ENCODE data around the gene LIMS1. TPM values are rescaled to one million over a fixed set of nuclear protein-coding genes. Genes with fewer than 3 reads are reported as not detected.

LIMS1 gene
- total RNA-seq, 2 donors from 2014 or later, result 104 to 122 TPM

DNA sequence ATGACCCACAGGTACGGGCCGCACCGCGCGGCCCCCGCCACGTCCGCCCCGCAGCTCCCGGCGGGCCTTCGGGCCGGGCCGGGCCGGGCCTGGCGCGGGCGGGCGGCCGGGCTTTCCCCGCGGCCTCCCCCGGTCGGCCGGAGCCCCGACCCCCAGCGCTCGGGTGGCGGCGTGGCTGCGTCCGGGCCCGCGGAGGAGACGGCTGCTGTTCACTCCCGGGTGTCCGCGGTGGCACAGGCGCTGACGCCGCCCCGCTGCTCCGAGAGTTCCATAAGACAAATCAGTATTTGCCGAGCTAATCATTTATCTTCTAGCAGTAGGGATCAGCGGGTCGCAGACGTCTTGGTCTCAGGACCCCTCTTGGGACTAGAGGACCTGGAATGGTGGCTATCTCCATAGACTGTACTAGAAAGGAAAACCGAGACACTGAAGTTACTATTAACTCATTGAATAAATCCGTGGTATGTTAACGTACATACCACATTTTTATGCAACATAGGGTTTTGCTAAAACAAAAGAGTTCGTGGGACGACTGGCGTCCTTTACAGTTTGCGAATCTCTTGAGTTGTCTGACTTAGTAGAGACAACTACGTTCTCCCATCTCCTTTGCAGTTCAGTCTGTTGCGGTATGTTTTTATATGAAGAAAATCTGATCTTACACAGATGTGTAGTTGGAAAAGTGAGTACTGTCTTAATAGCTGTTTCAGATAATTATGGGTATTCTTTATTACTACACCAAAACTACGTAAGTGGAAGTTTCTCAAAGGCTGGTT is 500 bp downstream of the LIMS1 start:
- H3K36me3 Mint-ChIP-seq (ENCODE audit: insufficient read depth in 2 of 2), result peaks cover 0 to 1% of the 10 kb centered on the region in 2 donors
- no peak for DNase-seq
- ATAC-seq (replicated peaks in 1 of 2), result no peak
- H3K27ac Mint-ChIP-seq, result peak overlapping the region; percentile 35
- peak overlapping the region; percentile 92 for H3K4me3 Mint-ChIP-seq
- no peaks in the 10 kb centered on the region for H3K9me3 Mint-ChIP-seq
- peaks cover 60% of the 10 kb centered on the region for H3K4me1 Mint-ChIP-seq (ENCODE audit: low read depth)
- H3K27me3 Mint-ChIP-seq (ENCODE audit: low read depth), result no peaks in the 10 kb centered on the region

DNA sequence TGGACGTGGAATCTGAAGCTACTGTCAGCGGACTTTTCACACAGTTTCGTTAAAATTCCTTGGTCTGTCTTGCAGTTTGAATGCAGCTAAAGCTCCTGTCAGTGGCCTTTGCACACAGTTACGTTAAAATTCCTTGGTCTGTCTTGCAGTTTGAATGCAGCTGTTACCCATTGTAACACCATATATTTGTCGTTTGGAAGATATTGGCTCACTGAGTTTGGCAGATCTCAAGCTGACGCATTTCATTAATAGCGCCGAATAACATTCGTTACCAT is 1.0 kb downstream of the LIMS1 start:
- no peak overlapping the region for H3K27ac Mint-ChIP-seq
- peaks cover 60% of the 10 kb centered on the region for H3K4me1 Mint-ChIP-seq (ENCODE audit: low read depth)
- H3K27me3 Mint-ChIP-seq (ENCODE audit: low read depth), result no peaks in the 10 kb centered on the region
- H3K4me3 Mint-ChIP-seq, result peak overlapping the region; percentile 92
- H3K9me3 Mint-ChIP-seq, result no peaks in the 10 kb centered on the region
- H3K36me3 Mint-ChIP-seq (ENCODE audit: insufficient read depth in 2 of 2), result peaks cover 0 to 1% of the 10 kb centered on the region in 2 donors
- DNase-seq, result no peak
- no peak for ATAC-seq (replicated peaks in 1 of 2)

DNA sequence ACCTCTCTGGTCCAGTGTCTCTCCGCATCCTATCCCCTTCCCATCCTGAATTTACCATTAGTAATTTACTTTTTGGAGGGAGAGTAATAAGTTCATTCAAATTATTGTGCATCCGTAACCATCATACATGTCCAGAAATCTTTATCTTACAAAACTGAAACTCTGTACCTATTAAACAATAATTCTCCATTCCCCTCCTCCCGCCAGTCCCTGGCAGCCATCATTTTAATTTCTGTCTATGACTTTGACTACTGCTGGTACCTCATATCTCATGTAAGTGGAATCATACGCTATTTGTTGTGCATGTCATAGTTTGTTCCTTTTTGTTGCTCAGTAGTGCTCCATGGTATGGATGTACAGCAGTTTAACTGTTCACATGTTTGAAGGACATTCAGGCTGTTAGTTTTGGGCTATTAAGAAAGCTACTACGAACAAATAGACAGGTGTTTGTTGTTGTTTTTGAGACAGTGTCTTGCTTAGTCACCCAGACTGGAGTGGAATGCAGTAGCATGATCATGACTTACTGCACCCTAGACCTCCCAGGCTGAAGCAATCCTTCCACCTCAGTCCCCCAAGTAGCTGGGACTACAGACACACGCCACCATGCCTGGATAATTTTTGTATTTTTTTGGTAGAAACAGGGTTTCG is 2.0 kb downstream of the LIMS1 start:
- H3K9me3 Mint-ChIP-seq, result no peaks in the 10 kb centered on the region
- peak overlapping the region; percentile 46 to 92 for H3K4me3 Mint-ChIP-seq
- H3K27me3 Mint-ChIP-seq (ENCODE audit: low read depth), result no peaks in the 10 kb centered on the region
- no peak overlapping the region for H3K27ac Mint-ChIP-seq
- DNase-seq (no peak), ATAC-seq (replicated peaks in 1 of 2) (no peak)
- H3K4me1 Mint-ChIP-seq (ENCODE audit: low read depth), result peaks cover 51% of the 10 kb centered on the region
- H3K36me3 Mint-ChIP-seq (ENCODE audit: insufficient read depth in 2 of 2), result peaks cover 0 to 1% of the 10 kb centered on the region in 2 donors

DNA sequence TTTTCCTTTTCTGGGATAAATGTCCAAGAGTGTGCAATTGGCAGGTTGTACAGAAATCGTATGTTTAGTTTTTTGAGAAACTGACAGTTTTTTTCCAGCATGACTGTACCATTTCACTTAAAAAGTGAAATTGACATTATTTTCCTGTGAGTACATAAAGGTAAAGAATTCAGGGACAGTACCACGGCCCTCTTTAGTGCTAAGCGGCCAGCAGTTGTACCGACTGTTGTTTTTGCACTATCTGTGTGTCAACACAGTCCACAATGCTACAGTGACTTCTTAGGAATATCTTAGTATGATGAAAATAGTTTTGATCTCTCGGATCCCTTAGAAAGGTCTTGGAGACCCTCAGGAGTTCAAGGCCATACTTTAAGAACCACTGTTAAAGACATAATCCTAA is 2.6 kb downstream of the LIMS1 start:
- Mint-ChIP-seq H3K36me3 (ENCODE audit: insufficient read depth in 2 of 2) (peaks cover 0 to 1% of the 10 kb centered on the region in 2 donors), H3K27me3 (ENCODE audit: low read depth) (no peaks in the 10 kb centered on the region), H3K4me1 (ENCODE audit: low read depth) (peaks cover 51% of the 10 kb centered on the region), H3K4me3 (peak overlapping the region in 1 of 2 donors; percentile 92), H3K27ac (no peak overlapping the region), H3K9me3 (no peaks in the 10 kb centered on the region)
- ATAC-seq (replicated peaks in 1 of 2) (no peak), DNase-seq (no peak)

DNA sequence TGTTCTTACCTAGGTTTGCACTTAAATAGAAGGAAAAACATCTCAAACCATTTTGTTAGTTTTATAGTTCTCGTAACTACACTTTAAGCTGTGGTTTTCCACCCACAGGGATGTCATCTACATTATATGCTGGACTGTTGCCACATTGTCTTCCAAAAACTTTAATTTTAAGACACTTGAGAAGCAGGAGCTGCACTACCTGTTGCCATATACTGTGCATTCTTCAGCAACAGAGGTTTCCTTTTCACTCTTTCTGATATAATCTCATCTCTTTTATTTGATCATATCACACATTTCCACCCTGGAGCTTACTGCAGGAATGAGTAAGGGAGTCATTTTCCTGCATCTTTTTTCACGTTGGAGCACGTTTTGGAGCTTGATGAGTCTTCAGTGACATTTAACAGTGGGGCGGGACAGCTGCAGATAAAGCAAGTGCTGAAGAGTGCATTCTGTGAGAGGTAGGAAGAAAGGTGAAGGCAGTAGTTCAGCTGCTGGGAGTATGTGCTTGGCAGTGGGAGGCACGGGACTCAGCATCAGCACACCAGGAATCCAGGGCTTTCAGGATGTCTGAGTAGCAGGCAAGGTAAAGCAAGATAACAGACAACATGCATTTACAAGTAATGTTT is 3.8 kb downstream of the LIMS1 start:
- no peak for DNase-seq
- no peaks in the 10 kb centered on the region for H3K27me3 Mint-ChIP-seq (ENCODE audit: low read depth)
- no peak for ATAC-seq (replicated peaks in 1 of 2)
- no peaks in the 10 kb centered on the region for H3K9me3 Mint-ChIP-seq
- no peak overlapping the region for H3K4me3 Mint-ChIP-seq
- no peak overlapping the region for H3K27ac Mint-ChIP-seq
- H3K4me1 Mint-ChIP-seq (ENCODE audit: low read depth), result peaks cover 56% of the 10 kb centered on the region
- H3K36me3 Mint-ChIP-seq (ENCODE audit: insufficient read depth in 2 of 2), result peaks cover 0 to 1% of the 10 kb centered on the region in 2 donors

DNA sequence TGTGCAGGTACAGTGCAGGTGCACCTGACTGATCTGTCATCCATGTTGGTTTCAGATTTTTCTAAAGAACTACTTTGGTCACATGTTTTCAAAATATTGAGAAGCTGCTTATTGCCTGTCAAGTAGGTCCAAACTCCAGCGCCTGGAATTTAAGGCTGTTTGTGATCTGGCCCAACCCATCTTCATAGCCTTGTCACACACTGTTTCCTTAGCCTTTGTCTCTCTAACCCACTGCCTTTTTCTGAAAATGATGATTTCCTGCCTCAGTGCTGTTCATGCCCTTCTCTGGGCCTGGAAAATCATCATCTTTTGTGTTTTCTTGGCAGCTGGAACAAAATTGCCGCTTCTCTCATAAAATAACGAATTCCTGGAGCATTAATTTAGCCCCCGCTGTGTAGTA is 7.2 kb downstream of the LIMS1 start:
- ATAC-seq (replicated peaks in 1 of 2) (no peak), DNase-seq (no peak)
- no peak overlapping the region for H3K4me3 Mint-ChIP-seq
- H3K9me3 Mint-ChIP-seq, result peaks cover 0 to 2% of the 10 kb centered on the region in 2 donors
- no peaks in the 10 kb centered on the region for H3K27me3 Mint-ChIP-seq (ENCODE audit: low read depth)
- H3K36me3 Mint-ChIP-seq (ENCODE audit: insufficient read depth in 2 of 2), result no peaks in the 10 kb centered on the region
- H3K4me1 Mint-ChIP-seq (ENCODE audit: low read depth), result peaks cover 39% of the 10 kb centered on the region
- peak overlapping the region; percentile 12 for H3K27ac Mint-ChIP-seq

DNA sequence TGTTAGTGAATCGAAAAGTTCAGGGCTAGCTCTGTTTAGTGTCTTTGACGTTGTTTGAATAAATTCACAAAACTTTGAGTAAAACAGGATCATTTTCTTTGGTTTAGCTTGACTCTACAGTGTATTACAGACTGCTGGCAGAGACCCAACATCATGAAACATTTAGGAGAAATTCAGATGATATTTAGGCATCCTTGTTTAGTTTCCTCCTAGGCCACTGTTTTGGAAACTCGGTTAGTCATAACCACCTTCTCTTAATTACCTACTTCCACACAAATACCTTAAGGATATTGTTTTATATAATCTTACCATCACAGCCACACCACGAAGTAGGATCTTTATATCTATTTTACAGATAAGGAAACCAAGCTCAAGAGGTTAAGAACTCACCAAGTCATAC is 7.8 kb downstream of the LIMS1 start:
- no peak for DNase-seq
- ATAC-seq (replicated peaks in 1 of 2), result no peak
- H3K4me3 Mint-ChIP-seq, result no peak overlapping the region
- H3K4me1 Mint-ChIP-seq (ENCODE audit: low read depth), result peaks cover 39% of the 10 kb centered on the region
- peaks cover 0 to 2% of the 10 kb centered on the region in 2 donors for H3K9me3 Mint-ChIP-seq
- H3K27ac Mint-ChIP-seq, result no peak overlapping the region
- H3K36me3 Mint-ChIP-seq (ENCODE audit: insufficient read depth in 2 of 2), result no peaks in the 10 kb centered on the region
- no peaks in the 10 kb centered on the region for H3K27me3 Mint-ChIP-seq (ENCODE audit: low read depth)

DNA sequence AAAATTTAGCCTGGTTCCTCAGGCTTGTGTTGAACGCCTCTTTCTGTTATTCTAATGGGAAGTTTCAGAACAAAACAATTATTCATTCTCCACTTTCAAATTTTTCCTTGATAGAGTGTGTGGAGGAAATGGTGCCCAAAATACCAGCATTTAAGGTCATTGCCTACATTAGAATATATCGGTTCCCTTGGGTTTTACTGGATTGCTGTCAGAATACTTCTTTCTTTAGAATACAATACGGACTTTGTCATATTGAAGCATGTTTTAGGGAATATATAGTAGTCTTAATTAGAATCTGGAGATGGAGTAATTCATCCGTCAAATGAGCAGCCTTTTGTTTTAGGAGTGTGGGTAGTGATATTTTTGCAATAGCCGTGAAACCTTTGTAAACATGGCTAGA is 13.3 kb downstream of the LIMS1 start:
- Mint-ChIP-seq H3K27ac (no peak overlapping the region), H3K36me3 (ENCODE audit: insufficient read depth in 2 of 2) (no peaks in the 10 kb centered on the region), H3K4me3 (no peak overlapping the region), H3K4me1 (ENCODE audit: low read depth) (peaks cover 16% of the 10 kb centered on the region), H3K27me3 (ENCODE audit: low read depth) (no peaks in the 10 kb centered on the region), H3K9me3 (peaks cover 0 to 2% of the 10 kb centered on the region in 2 donors)
- DNase-seq (no peak), ATAC-seq (replicated peaks in 1 of 2) (no peak)

DNA sequence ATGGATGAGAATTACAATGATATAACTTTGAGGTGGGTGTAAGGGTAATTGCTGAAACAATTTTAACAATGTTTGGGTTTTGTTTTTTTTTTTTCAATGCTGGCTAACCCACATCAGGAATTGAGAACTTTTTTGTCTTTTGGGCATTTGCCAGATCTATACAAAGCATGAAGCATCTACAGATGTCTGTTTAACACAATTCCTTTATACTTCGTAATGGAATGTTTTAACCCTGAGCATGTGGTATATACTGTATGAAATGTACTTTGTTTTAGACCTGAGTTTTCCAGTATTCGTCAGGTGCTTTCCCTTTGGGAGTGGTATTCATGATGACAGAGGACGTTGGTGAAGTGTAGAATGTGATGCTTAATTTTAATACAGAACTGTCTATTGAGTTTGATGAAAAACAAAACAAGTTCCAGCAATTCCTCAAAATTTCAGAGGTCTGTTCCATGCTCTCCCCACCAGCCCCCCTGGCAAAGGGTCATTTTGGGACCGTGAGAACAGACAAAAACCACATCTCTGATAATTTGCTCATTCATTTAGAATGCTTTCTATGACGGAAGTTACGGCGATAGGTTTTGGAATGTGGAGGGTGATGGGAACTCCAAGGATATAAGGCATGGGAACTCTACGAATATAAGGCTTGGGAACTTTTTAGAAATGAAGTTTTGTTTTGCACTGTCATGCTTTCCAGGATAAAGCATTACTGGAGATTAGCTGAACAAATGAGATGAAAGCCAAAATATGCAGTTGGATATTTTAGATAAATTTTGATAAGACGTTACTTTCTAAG is 14.1 kb downstream of the LIMS1 start:
- Mint-ChIP-seq H3K27me3 (ENCODE audit: low read depth) (no peaks in the 10 kb centered on the region), H3K4me1 (ENCODE audit: low read depth) (peaks cover 12% of the 10 kb centered on the region), H3K27ac (no peak overlapping the region), H3K9me3 (peaks cover 0 to 2% of the 10 kb centered on the region in 2 donors), H3K36me3 (ENCODE audit: insufficient read depth in 2 of 2) (no peaks in the 10 kb centered on the region), H3K4me3 (no peak overlapping the region)
- DNase-seq, result no peak
- ATAC-seq (replicated peaks in 1 of 2), result no peak

DNA sequence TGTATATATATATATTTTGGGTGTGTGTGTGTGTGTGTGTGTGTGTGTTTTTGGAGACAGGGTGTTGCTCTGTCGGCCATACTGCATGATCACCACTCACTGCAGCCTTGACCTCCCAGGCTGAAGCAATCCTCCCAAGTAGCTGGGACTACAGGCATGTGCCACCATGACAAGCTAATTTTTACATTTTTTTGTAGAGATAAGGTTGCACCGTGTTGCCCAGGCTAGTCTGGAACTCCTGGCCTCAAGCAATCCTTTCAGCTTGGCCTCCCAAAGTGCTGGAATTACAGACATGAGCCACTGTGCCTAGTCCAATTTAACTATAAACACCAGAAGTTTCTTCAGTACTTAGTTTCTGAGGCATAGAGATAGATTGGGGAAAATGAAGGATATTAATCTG is 18.3 kb downstream of the LIMS1 start:
- no peak overlapping the region for H3K27ac Mint-ChIP-seq
- no peaks in the 10 kb centered on the region for H3K27me3 Mint-ChIP-seq (ENCODE audit: low read depth)
- no peaks in the 10 kb centered on the region for H3K9me3 Mint-ChIP-seq
- H3K4me3 Mint-ChIP-seq, result no peak overlapping the region
- H3K36me3 Mint-ChIP-seq (ENCODE audit: insufficient read depth in 2 of 2), result no peaks in the 10 kb centered on the region
- ATAC-seq (replicated peaks in 1 of 2) (no peak), DNase-seq (no peak)
- H3K4me1 Mint-ChIP-seq (ENCODE audit: low read depth), result no peaks in the 10 kb centered on the region

DNA sequence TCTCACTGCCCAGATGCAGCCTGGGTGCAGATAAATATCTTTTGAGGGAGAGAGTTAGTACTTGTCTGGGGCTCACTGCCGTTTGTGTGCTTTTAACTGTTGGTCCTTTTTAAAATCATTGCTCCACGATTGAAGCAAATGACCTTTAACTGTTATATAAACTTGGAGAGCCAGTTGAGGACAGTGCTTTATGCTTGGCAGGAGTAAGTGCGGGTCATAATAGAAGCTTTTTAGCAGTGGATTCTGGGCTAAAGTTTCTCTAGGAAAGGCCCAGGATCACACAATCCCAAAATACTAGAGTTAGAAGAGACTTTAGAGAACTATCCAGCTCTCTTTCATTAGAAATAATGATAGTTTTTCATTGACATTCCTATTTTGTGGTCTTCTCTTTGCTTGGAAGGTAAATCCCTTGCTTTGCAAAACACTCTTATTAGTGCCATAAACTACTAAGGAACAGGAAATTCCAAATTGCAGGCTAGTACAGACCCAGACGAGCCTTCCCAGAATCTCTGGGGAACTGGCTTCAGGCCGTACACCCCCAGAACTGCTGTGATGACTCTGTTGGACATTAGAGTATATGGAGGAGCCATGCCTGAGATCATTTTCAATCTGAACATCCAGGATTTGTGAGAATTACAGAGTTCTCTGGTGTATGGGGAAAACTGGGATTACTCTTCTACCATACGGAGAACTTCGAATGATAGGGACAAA is 19.1 kb downstream of the LIMS1 start:
- H3K4me1 Mint-ChIP-seq (ENCODE audit: low read depth), result no peaks in the 10 kb centered on the region
- ATAC-seq (replicated peaks in 1 of 2), result no peak
- H3K4me3 Mint-ChIP-seq, result no peak overlapping the region
- no peak for DNase-seq
- H3K27me3 Mint-ChIP-seq (ENCODE audit: low read depth), result no peaks in the 10 kb centered on the region
- no peaks in the 10 kb centered on the region for H3K9me3 Mint-ChIP-seq
- H3K27ac Mint-ChIP-seq, result no peak overlapping the region
- no peaks in the 10 kb centered on the region for H3K36me3 Mint-ChIP-seq (ENCODE audit: insufficient read depth in 2 of 2)

DNA sequence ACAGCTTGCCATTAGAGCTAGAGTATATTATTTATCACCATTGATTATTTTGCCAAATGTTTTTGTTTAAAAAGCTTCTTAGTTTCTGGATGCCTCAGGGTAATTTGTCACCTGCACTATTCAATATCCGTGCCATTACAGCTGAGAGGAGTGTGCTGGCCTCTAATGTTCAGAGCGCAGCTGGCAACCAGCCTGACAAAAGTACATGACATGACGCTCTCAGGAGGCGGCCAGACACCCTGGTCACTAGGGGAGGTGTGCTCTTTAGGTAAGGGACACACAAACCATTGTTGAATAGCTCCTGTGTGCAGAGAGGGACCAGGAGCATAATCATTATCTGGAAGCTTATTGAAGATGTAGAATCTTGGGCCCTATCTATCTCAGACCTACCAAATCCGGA is 20.3 kb downstream of the LIMS1 start:
- Mint-ChIP-seq H3K27ac (no peak overlapping the region), H3K27me3 (ENCODE audit: low read depth) (no peaks in the 10 kb centered on the region), H3K36me3 (ENCODE audit: insufficient read depth in 2 of 2) (no peaks in the 10 kb centered on the region), H3K9me3 (no peaks in the 10 kb centered on the region), H3K4me3 (no peak overlapping the region), H3K4me1 (ENCODE audit: low read depth) (no peaks in the 10 kb centered on the region)
- DNase-seq (no peak), ATAC-seq (replicated peaks in 1 of 2) (no peak)
